ENCODE results near the gene APCDD1. TPM values are rescaled to one million over a fixed set of nuclear protein-coding genes. Genes with fewer than 3 reads are reported as not detected.
A peak's percentile ranks its signal among the peaks of the same experiment; 100 is the strongest.

The APCDD1 gene
- total RNA-seq, 1 donor from 2014 or later, result 4.4 TPM

DNA sequence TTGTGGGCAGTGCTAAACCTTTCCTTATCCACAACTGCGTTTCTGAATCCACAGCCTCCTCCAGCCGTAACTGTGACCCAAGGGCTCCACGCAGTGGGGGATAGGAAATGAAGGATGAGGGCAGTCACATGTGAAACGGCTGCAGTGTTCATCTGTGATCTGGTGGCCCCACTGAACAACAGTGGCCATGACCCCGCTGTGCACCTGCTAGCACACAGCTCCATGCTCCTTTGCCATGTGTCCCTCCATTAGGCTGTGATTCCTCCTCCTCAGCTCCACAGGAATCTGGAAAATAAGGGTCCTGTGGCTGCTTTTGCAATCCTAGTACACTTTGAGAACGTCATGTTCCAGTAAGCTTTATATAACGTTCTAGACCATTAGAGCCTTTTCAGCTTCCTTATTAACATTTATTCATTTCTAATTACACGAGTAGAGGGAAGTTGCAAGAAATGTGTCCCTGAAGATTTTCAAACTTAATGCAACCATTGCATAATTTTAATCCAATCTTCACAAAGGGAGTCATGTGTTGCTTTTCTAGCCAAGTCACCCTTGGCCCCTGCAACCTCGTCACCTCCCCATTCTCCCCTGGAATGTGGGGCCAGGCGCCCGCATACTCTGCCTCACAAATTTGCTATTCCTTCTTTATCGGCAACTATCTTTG lies 64.3 kb downstream of the APCDD1 start:
- H3K27ac Mint-ChIP-seq (ENCODE audit: unreplicated experiment), result no peak overlapping the region
- H2AFZ ChIP-seq (ENCODE audit: low read depth, low read length), result no peak overlapping the region

DNA sequence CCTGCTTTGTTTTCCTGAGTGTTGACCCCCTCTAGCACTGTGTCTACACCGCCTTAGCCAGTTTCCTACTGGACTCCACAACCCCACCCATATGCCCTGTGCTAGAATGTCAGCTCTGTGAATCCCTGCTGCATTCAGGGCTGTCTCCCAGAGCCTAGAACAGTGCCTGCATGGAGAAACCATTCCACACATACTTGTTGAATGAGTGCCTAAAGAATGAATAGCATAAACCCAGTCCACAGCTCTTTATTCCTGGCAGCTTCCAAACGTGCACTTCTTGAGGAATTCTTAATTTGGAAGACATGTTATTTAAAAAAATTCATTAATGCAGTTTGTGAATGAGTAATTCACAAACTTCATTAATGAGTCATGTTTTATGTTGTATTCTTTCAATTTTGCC lies 64.9 kb downstream of the APCDD1 start:
- TF ChIP-seq, protein P1, sequence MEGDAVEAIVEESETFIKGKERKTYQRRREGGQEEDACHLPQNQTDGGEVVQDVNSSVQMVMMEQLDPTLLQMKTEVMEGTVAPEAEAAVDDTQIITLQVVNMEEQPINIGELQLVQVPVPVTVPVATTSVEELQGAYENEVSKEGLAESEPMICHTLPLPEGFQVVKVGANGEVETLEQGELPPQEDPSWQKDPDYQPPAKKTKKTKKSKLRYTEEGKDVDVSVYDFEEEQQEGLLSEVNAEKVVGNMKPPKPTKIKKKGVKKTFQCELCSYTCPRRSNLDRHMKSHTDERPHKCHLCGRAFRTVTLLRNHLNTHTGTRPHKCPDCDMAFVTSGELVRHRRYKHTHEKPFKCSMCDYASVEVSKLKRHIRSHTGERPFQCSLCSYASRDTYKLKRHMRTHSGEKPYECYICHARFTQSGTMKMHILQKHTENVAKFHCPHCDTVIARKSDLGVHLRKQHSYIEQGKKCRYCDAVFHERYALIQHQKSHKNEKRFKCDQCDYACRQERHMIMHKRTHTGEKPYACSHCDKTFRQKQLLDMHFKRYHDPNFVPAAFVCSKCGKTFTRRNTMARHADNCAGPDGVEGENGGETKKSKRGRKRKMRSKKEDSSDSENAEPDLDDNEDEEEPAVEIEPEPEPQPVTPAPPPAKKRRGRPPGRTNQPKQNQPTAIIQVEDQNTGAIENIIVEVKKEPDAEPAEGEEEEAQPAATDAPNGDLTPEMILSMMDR (IDR thresholded peaks at IDR 0.05; ENCODE audit: insufficient read depth, low read depth, low read length), result no peak
- no peak for TF ChIP-seq EZH2 (IDR thresholded peaks at IDR 0.05; ENCODE audit: insufficient read depth, low read length)
- Histone ChIP-seq H3K9me3 (ENCODE audit: insufficient read depth, low read depth, low read length) (no peaks in the 10 kb centered on the region), H3K36me3 (ENCODE audit: insufficient read depth, low read length) (no peaks in the 10 kb centered on the region), H3K4me1 (ENCODE audit: insufficient read depth, low read length) (peaks cover 9% of the 10 kb centered on the region), H4K20me1 (ENCODE audit: insufficient read depth, low read length) (no peaks in the 10 kb centered on the region), H3K4me2 (ENCODE audit: low read length) (peak overlapping the region; percentile 70), H3K79me2 (ENCODE audit: insufficient read depth, low read length) (no peaks in the 10 kb centered on the region), H3K27me3 (ENCODE audit: insufficient read depth, low read length) (no peaks in the 10 kb centered on the region), H2AFZ (ENCODE audit: low read depth, low read length) (no peak overlapping the region), H3K27ac (ENCODE audit: low read depth, low read length) (no peak overlapping the region), H3K9ac (ENCODE audit: low read length) (no peak overlapping the region), H3K4me3 (ENCODE audit: insufficient read depth, low read depth, low read length) (no peak overlapping the region)
- Mint-ChIP-seq H3K9me3 (ENCODE audit: unreplicated experiment) (peaks cover 6% of the 10 kb centered on the region), H3K36me3 (ENCODE audit: low read depth, unreplicated experiment) (no peaks in the 10 kb centered on the region), H3K4me3 (ENCODE audit: unreplicated experiment) (no peak overlapping the region), H3K27ac (ENCODE audit: unreplicated experiment) (no peak overlapping the region), H3K27me3 (ENCODE audit: low read depth, unreplicated experiment) (peaks cover 22% of the 10 kb centered on the region), H3K4me1 (ENCODE audit: low read depth, unreplicated experiment) (peaks cover 14% of the 10 kb centered on the region)
- DNase-seq (ENCODE audit: low read depth) (peak; percentile 46), FAIRE-seq (no peak)

More for the DNA sequence above, 64.3 kb downstream of the APCDD1 start:
- no peak for TF ChIP-seq EZH2 (IDR thresholded peaks at IDR 0.05; ENCODE audit: insufficient read depth, low read length)
- TF ChIP-seq, protein P1 (IDR thresholded peaks at IDR 0.05; ENCODE audit: insufficient read depth, low read depth, low read length), result no peak
- H3K4me1 Mint-ChIP-seq (ENCODE audit: low read depth, unreplicated experiment), result peaks cover 14% of the 10 kb centered on the region
- H3K27me3 Mint-ChIP-seq (ENCODE audit: low read depth, unreplicated experiment), result peaks cover 28% of the 10 kb centered on the region
- H3K27ac ChIP-seq (ENCODE audit: low read depth, low read length), result no peak overlapping the region
- no peak overlapping the region for H3K9ac ChIP-seq (ENCODE audit: low read length)
- H3K9me3 ChIP-seq (ENCODE audit: insufficient read depth, low read depth, low read length), result no peaks in the 10 kb centered on the region
- H3K36me3 Mint-ChIP-seq (ENCODE audit: low read depth, unreplicated experiment), result no peaks in the 10 kb centered on the region
- H3K4me1 ChIP-seq (ENCODE audit: insufficient read depth, low read length), result peaks cover 9% of the 10 kb centered on the region
- no peak overlapping the region for H3K4me3 Mint-ChIP-seq (ENCODE audit: unreplicated experiment)
- DNase-seq (ENCODE audit: low read depth) (no peak), FAIRE-seq (peak; percentile 45)
- no peaks in the 10 kb centered on the region for H3K36me3 ChIP-seq (ENCODE audit: insufficient read depth, low read length)
- H3K27me3 ChIP-seq (ENCODE audit: insufficient read depth, low read length), result no peaks in the 10 kb centered on the region
- H4K20me1 ChIP-seq (ENCODE audit: insufficient read depth, low read length), result no peaks in the 10 kb centered on the region
- no peak overlapping the region for H3K4me3 ChIP-seq (ENCODE audit: insufficient read depth, low read depth, low read length)
- H3K79me2 ChIP-seq (ENCODE audit: insufficient read depth, low read length), result no peaks in the 10 kb centered on the region
- H3K9me3 Mint-ChIP-seq (ENCODE audit: unreplicated experiment), result peaks cover 6% of the 10 kb centered on the region
- no peak overlapping the region for H3K4me2 ChIP-seq (ENCODE audit: low read length)

Measured in astrocyte (in vitro differentiated cells and primary cell).